Measurements from ENCODE around the gene FNDC8. TPM values are rescaled to one million over a fixed set of nuclear protein-coding genes. Genes with fewer than 3 reads are reported as not detected.
"Not testable (repeated sequence)": the region's sequence is repeated elsewhere in the genome, so short reads cannot be mapped to it uniquely, and the experiment has no call there.

Gene FNDC8
- polyA plus RNA-seq, 1 experiment, result not detected

DNA sequence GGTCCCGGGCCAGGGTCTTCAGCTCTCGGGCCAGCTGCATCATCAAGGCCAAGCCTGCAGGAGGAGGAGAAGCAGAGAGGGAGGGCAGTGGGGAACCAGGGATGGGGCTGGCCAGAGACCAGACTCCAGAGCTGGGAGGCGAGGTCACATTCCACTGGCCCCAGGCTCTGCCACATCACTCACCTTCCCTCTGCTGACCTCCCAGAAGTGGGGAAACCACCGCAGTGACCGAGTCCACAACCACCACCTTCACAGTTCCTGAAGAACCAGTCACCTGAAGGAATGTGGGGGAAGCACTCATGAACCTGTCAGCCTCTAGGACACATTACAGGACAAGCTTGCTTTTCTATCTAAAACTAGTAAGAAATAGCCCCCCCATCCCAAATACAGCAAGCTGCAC is 18.1 kb upstream of the FNDC8 start:
- POLR2A ChIA-PET, result no interaction called here
- Histone ChIP-seq H3K4me3 (ENCODE audit: low read depth, low read length) (no peak overlapping the region), H3K27me3 (ENCODE audit: control insufficient read depth, insufficient read depth, low read length) (no peaks in the 10 kb centered on the region), H3K36me3 (ENCODE audit: control insufficient read depth, insufficient read depth, low read length) (peaks cover 11% of the 10 kb centered on the region)
- no peak for DNase-seq (ENCODE audit: low read depth)
- TF ChIP-seq CTCF (IDR thresholded peaks at IDR 0.05; ENCODE audit: insufficient read depth, low read depth, low read length), result no peak
- CTCF ChIA-PET, result interaction anchor here (1.8 to 3.2 kb wide), 3 partner anchors 9 to 17 kb away, joined by 4 to 13 read pairs (median 9); partner anchors contain the start of gene RAD51D

GRCh38 chr17:35104844-35105450 is 16.5 kb upstream of the FNDC8 start:
- POLR2A ChIA-PET, result no interaction called here
- no peak for TF ChIP-seq CTCF (IDR thresholded peaks at IDR 0.05; ENCODE audit: insufficient read depth, low read depth, low read length)
- H3K27me3 ChIP-seq (ENCODE audit: control insufficient read depth, insufficient read depth, low read length), result no peaks in the 10 kb centered on the region

DNA sequence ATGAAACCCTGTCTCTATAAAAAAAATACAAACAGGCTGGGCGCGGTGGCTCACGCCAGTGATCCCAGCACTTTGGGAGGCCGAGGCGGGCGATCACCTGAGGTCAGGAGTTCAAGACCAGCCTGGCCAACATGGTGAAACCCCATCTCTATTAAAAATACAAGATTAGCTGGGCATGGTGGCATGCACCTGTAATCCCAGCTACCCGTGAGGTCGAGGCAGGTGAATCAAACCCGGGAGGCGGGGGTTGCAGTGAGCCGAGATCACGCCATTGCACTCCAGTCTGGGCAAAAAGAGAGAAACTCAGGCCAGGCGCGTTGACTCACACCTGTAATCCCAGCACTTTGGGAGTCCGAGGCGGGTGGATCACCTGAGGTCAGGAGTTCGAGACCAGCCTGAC is 10.6 kb upstream of the FNDC8 start:
- CTCF ChIA-PET, result interaction anchor here (1.0 kb wide), 1 partner anchor 8 kb away, joined by 3 read pairs; the partner anchor contains the start of gene RAD51D
- POLR2A ChIA-PET; H3K36me3 ChIP-seq (ENCODE audit: control insufficient read depth, insufficient read depth, low read length); H3K4me3 ChIP-seq (ENCODE audit: low read depth, low read length); DNase-seq (ENCODE audit: low read depth); H3K27me3 ChIP-seq (ENCODE audit: control insufficient read depth, insufficient read depth, low read length): not testable (repeated sequence)

More at GRCh38 chr17:35104844-35105450, 16.5 kb upstream of the FNDC8 start:
- no peak for DNase-seq (ENCODE audit: low read depth)
- Histone ChIP-seq H3K4me3 (ENCODE audit: low read depth, low read length) (no peak overlapping the region), H3K36me3 (ENCODE audit: control insufficient read depth, insufficient read depth, low read length) (peaks cover 9% of the 10 kb centered on the region)
- CTCF ChIA-PET, result interaction anchor here (0.8 to 2.6 kb wide), 3 partner anchors 13 to 15 kb away, joined by 3 to 11 read pairs (median 9); partner anchors contain the start of gene RAD51D

DNA sequence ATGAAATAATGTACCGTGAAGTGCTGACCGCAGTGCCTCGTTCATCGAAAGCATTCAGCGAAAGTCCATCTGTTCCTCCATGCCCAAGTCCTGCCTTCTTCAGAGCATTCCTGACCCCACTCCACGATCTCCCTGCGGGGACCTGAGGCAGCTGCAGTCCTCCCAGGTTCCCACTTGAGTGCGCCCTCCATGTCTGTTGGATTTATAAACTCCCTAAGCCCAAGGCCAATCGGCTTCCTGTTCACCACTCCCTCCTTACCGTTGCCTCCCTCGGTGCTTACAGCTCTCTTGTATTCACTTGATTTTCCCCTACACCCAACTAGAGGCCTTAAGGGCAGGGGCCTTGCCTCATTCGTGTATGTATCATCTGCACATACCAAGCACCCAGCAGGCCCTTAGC is 4.6 kb upstream of the FNDC8 start:
- POLR2A ChIA-PET, result no interaction called here

DNA sequence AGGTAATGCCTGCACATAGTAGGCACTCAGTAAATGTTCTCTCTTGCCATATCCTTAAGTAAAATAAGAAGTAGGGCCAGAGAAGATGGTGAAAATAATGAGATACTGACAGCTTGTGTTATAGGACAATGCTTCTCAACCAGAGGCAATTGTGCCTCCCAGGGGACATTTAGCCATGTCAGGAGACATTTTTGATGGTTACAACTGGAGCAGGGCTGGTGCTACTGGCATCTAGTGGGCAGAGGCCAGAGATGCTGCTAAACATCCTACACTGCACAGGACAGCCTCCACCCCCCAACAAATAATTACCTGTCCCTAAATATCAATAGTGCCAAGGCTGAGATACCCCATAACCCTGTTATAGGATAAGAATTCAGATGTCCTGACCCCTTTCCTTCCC is 3.4 kb upstream of the FNDC8 start:
- Histone ChIP-seq H3K4me3 (ENCODE audit: low read depth, low read length) (no peak overlapping the region), H3K36me3 (ENCODE audit: control insufficient read depth, insufficient read depth, low read length) (no peaks in the 10 kb centered on the region), H3K27me3 (ENCODE audit: control insufficient read depth, insufficient read depth, low read length) (no peaks in the 10 kb centered on the region)
- TF ChIP-seq CTCF (IDR thresholded peaks at IDR 0.05; ENCODE audit: insufficient read depth, low read depth, low read length), result 0 out of 2 replicates have a peak, but pooled peaks have one; percentile 30
- POLR2A ChIA-PET, result no interaction called here
- no peak for DNase-seq (ENCODE audit: low read depth)
- CTCF ChIA-PET, result interaction anchor here (0.6 to 7.4 kb wide), 7 partner anchors 13 to 697 kb away, joined by 3 to 90 read pairs (median 6); no protein-coding TSS in a partner anchor

More for the DNA sequence above, 4.6 kb upstream of the FNDC8 start:
- Histone ChIP-seq H3K4me3 (ENCODE audit: low read depth, low read length) (no peak overlapping the region), H3K27me3 (ENCODE audit: control insufficient read depth, insufficient read depth, low read length) (no peaks in the 10 kb centered on the region), H3K36me3 (ENCODE audit: control insufficient read depth, insufficient read depth, low read length) (no peaks in the 10 kb centered on the region)
- no peak for DNase-seq (ENCODE audit: low read depth)
- CTCF ChIA-PET, result interaction anchor here (1.3 to 7.4 kb wide), 4 partner anchors 27 to 574 kb away, joined by 3 to 90 read pairs (median 5); no protein-coding TSS in a partner anchor
- TF ChIP-seq CTCF (IDR thresholded peaks at IDR 0.05; ENCODE audit: insufficient read depth, low read depth, low read length), result no peak
